Measurements from ENCODE around the gene RITA1. TPM values are rescaled to one million over a fixed set of nuclear protein-coding genes. Genes with fewer than 3 reads are reported as not detected.

The RITA1 gene
- total RNA-seq, 2 donors from 2014 or later: 14.2 to 23.9 TPM

- H3K27me3 Mint-ChIP-seq: peaks cover 1% of the 10 kb centered on the region
- H3K4me1 Mint-ChIP-seq: no peaks in the 10 kb centered on the region
- H3K27ac Mint-ChIP-seq: no peak overlapping the region
- no peak overlapping the region for H3K4me3 Mint-ChIP-seq
- H3K9me3 Mint-ChIP-seq: no peaks in the 10 kb centered on the region
- no peaks in the 10 kb centered on the region for H3K36me3 Mint-ChIP-seq (ENCODE audit: low read depth)
- no peak for ATAC-seq (replicated peaks)
Measured at GRCh38 chr12:113146999-113147398, 38.5 kb upstream of the RITA1 start.

GRCh38 chr12:113149361-113150150 is 36.0 kb upstream of the RITA1 start, which contains the start of gene CFAP73:
CFAP73 (plus strand) TSS chr12:113149724; CDS start chr12:113149858, 134 bp downstream.
- no peak within 1 kb of the TSS for H3K4me3 Mint-ChIP-seq
- H3K9me3 Mint-ChIP-seq: no peaks in the 10 kb centered on the region
- peaks cover 5% of the 10 kb centered on the region for H3K27me3 Mint-ChIP-seq
- no peak within 1 kb of the TSS for H3K27ac Mint-ChIP-seq
- no peaks in the 10 kb centered on the region for H3K4me1 Mint-ChIP-seq
- no peak for ATAC-seq (replicated peaks)
- no peaks in the 10 kb centered on the region for H3K36me3 Mint-ChIP-seq (ENCODE audit: low read depth)

DNA sequence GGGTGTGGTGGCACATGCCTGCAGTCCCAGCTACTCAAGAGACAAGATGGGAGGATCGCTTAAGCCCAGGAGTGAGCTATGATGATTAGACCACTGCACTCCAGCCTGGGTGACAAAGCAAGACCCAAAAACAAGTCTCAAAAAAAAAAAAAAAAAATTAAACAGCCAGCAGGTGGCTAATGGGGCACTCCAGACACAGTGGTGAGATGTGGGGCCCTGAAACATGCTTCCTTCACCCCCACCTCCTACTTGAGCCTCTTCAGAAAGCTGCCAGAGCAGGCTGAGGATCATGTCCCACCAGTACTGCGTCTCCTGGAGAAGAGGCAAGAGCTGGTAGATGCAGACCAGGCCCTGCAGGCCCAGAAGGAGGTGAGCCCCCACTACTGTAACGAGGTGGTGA is 33.9 kb upstream of the RITA1 start:
- no peak overlapping the region for H3K27ac Mint-ChIP-seq
- ATAC-seq (replicated peaks): no peak
- H3K9me3 Mint-ChIP-seq: no peaks in the 10 kb centered on the region
- peak overlapping the region; percentile 58 for H3K4me3 Mint-ChIP-seq
- no peaks in the 10 kb centered on the region for H3K4me1 Mint-ChIP-seq
- peaks cover 5% of the 10 kb centered on the region for H3K27me3 Mint-ChIP-seq
- H3K36me3 Mint-ChIP-seq (ENCODE audit: low read depth): peaks cover 2% of the 10 kb centered on the region

- Mint-ChIP-seq H3K9me3 (no peaks in the 10 kb centered on the region), H3K27me3 (peaks cover 5% of the 10 kb centered on the region), H3K36me3 (ENCODE audit: low read depth) (peaks cover 6% of the 10 kb centered on the region), H3K4me1 (no peaks in the 10 kb centered on the region), H3K27ac (no peak overlapping the region), H3K4me3 (peak overlapping the region; percentile 58)
- ATAC-seq (replicated peaks): no peak
Measured at GRCh38 chr12:113152196-113152834, 33.2 kb upstream of the RITA1 start.

DNA sequence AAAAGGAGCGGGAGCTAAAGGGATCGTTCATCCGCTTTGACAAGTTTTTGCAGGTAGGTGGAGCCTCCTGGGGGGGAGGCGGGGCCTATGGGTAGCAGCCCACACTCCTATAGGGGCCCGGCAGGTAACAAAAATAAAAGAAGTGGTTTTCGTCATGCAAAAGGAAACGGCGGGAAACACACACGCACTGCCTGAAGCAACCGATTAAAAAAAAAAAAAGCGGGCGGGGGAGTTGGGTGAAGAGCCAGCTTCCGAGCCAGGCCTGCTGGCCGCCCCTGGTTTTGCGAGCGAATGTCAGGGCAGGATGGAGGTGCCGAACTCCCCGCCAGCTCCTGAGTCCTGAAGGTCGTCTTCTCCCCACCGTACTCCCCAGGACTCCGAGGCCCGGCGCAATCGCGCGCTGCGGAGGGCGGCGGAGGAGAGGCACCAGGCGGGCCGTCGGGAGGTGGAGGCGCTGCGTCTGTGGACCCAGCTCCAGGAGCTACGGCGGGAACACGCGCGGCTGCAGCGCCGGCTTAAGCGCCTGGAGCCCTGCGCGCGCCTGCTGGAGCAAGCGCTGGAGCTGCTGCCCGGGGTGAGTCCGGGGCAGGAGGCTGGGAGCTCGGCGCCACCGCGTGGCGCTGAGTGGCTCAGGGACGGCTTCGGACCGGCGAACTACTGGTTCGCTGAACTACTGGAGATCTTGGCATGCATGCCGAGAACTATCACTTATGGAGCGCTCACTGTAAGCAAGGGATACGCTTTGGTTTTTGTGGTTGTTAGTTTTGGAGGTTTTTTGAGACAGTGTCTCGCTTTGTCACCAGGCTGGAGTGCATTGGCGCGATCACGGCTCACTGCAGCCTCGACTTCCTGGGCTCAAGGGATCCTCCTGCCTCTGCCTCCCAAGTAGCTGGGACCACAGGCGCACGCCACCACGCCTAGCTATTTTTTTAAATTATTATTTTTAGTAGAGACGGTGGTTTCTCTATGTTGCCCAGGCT is 32.4 kb upstream of the RITA1 start:
- ATAC-seq (replicated peaks): peak; percentile 87
- H3K4me3 Mint-ChIP-seq: peak overlapping the region; percentile 58
- H3K27me3 Mint-ChIP-seq: peaks cover 5% of the 10 kb centered on the region
- H3K9me3 Mint-ChIP-seq: no peaks in the 10 kb centered on the region
- peaks cover 14% of the 10 kb centered on the region for H3K36me3 Mint-ChIP-seq (ENCODE audit: low read depth)
- no peaks in the 10 kb centered on the region for H3K4me1 Mint-ChIP-seq
- H3K27ac Mint-ChIP-seq: no peak overlapping the region

DNA sequence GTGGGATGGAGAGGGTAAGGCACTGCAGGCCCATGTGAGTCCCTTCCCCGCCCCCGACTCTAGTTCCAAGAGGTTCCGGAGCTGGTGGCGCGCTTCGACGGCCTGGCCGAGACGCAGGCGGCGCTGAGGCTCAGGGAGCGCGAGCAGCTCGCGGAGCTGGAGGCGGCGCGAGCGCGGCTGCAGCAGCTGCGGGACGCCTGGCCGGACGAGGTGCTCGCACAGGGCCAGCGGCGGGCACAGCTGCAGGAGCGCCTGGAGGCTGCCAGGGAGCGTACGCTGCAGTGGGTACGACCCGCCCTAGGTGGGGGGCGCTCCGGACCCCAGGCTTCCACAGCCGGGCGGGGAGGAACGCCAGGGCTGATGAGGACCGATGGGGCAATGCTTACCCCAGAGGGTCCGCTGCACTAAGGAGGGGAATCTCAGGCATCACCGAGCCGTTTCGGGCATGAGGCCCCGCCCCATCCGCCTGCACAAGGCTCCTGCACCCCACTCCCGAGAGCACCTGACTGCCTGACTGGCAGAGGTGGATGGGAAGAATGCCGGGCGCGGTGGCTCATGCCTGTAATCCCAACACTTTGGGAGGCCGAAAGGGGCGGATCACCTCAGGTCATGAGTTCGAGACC is 31.1 kb upstream of the RITA1 start:
- H3K9me3 Mint-ChIP-seq: no peaks in the 10 kb centered on the region
- peaks cover 5% of the 10 kb centered on the region for H3K27me3 Mint-ChIP-seq
- peaks cover 27% of the 10 kb centered on the region for H3K36me3 Mint-ChIP-seq (ENCODE audit: low read depth)
- peak overlapping the region; percentile 58 for H3K4me3 Mint-ChIP-seq
- no peak overlapping the region for H3K27ac Mint-ChIP-seq
- ATAC-seq (replicated peaks): no peak
- no peaks in the 10 kb centered on the region for H3K4me1 Mint-ChIP-seq

DNA sequence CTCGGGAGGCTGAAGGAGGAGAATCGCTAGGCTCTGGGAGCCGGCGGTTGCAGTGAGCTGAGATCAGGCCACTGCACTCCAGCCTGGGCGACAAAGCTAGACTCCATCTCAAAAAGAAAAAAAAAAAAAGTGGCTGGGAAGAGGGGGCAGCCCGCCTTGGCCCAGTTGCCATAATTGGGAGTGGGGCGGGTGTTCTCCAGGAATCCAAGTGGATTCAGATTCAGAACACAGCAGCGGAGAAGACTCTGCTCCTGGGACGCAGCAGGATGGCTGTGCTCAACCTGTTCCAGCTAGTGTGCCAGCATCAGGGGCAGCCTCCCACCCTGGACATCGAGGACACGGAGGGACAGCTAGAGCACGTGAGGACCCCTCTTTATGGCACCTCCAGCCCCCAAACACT is 30.5 kb upstream of the RITA1 start:
- no peak for ATAC-seq (replicated peaks)
- no peak overlapping the region for H3K4me3 Mint-ChIP-seq

DNA sequence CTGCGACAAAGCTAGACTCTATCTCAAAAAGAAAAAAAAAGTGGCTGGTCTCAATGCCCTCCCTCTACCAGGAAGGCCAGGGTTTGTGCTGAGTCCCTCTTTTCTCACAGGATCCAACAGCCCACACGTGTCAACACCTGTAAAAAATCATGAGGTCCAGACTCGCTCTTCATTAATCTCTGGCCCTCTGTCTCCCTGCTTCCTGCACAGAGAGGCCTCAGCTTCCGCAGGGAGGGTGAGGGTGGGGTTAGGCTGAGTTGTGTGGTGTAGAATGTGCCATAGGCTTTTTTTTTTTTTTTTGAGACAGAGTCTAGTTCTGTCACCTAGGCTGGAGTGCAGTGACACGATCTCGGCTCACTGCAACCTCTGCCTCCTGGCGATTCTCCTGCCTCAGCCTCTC is 29.9 kb upstream of the RITA1 start:
- Mint-ChIP-seq H3K4me1 (no peaks in the 10 kb centered on the region), H3K9me3 (no peaks in the 10 kb centered on the region), H3K36me3 (ENCODE audit: low read depth) (peaks cover 39% of the 10 kb centered on the region), H3K27me3 (peaks cover 5% of the 10 kb centered on the region), H3K4me3 (no peak overlapping the region), H3K27ac (no peak overlapping the region)
- no peak for ATAC-seq (replicated peaks)

More for the DNA sequence above, 30.5 kb upstream of the RITA1 start:
- Mint-ChIP-seq H3K36me3 (ENCODE audit: low read depth) (peaks cover 33% of the 10 kb centered on the region), H3K4me1 (no peaks in the 10 kb centered on the region), H3K9me3 (no peaks in the 10 kb centered on the region), H3K27ac (no peak overlapping the region), H3K27me3 (peaks cover 5% of the 10 kb centered on the region)

- Mint-ChIP-seq H3K27me3 (peaks cover under 1% of the 10 kb centered on the region), H3K4me1 (no peaks in the 10 kb centered on the region), H3K4me3 (no peak overlapping the region), H3K27ac (peak overlapping the region; percentile 3), H3K36me3 (ENCODE audit: low read depth) (peaks cover 56% of the 10 kb centered on the region), H3K9me3 (no peaks in the 10 kb centered on the region)
- ATAC-seq (replicated peaks): no peak
Measured at GRCh38 chr12:113157218-113157859, 28.2 kb upstream of the RITA1 start.

- no peaks in the 10 kb centered on the region for H3K9me3 Mint-ChIP-seq
- H3K36me3 Mint-ChIP-seq (ENCODE audit: low read depth): peaks cover 69% of the 10 kb centered on the region
- H3K27me3 Mint-ChIP-seq: no peaks in the 10 kb centered on the region
- no peaks in the 10 kb centered on the region for H3K4me1 Mint-ChIP-seq
- no peak for ATAC-seq (replicated peaks)
- H3K27ac Mint-ChIP-seq: no peak overlapping the region
- H3K4me3 Mint-ChIP-seq: no peak overlapping the region
Measured at GRCh38 chr12:113158439-113159203, 26.9 kb upstream of the RITA1 start.

GRCh38 chr12:113159937-113160336 is 25.6 kb upstream of the RITA1 start:
- H3K4me1 Mint-ChIP-seq: no peaks in the 10 kb centered on the region
- ATAC-seq (replicated peaks): no peak
- H3K27me3 Mint-ChIP-seq: no peaks in the 10 kb centered on the region
- H3K4me3 Mint-ChIP-seq: no peak overlapping the region
- peak overlapping the region; percentile 62 for H3K27ac Mint-ChIP-seq
- peaks cover 82% of the 10 kb centered on the region for H3K36me3 Mint-ChIP-seq (ENCODE audit: low read depth)
- no peaks in the 10 kb centered on the region for H3K9me3 Mint-ChIP-seq

DNA sequence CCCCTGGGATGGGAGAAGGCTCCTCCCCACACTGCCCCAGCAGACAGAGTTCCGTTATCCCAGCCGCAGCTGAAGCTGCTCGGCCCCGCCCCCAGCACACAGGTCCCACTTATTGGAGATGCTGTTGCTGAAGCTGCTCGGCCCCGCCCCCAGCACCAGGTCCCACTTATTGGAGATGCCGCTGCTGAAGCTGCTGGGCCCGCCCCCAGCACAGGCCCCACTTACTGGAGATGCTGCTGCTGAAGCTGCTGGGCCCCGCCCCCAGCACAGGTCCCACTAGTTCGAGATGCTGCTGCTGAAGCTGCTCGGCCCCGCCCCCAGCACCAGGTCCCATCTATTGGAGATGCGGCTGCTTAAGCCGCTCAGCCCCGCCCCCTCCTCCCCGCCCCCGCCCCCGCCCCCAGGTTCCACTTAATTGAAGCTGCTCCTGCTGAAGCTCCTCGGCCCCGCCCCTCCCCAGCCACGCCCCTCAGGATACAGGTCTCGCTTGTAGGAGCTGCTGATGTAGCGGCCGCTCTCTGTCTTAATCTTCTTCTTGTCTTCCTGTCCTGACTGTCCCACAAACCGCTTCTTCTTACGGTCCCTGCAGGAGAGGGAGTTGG is 24.0 kb upstream of the RITA1 start:
- peak; percentile 32 for ATAC-seq (replicated peaks)
- H3K4me3 Mint-ChIP-seq: no peak overlapping the region
- no peak overlapping the region for H3K27ac Mint-ChIP-seq
- H3K9me3 Mint-ChIP-seq: no peaks in the 10 kb centered on the region
- H3K36me3 Mint-ChIP-seq (ENCODE audit: low read depth): peaks cover 95% of the 10 kb centered on the region
- H3K27me3 Mint-ChIP-seq: no peaks in the 10 kb centered on the region
- no peaks in the 10 kb centered on the region for H3K4me1 Mint-ChIP-seq
